ENCODE results near the gene ARHGAP26. TPM values are rescaled to one million over a fixed set of nuclear protein-coding genes. Genes with fewer than 3 reads are reported as not detected.

ARHGAP26 gene
- total RNA-seq, 1 experiment from 2014 or later: 34.5 TPM

DNA sequence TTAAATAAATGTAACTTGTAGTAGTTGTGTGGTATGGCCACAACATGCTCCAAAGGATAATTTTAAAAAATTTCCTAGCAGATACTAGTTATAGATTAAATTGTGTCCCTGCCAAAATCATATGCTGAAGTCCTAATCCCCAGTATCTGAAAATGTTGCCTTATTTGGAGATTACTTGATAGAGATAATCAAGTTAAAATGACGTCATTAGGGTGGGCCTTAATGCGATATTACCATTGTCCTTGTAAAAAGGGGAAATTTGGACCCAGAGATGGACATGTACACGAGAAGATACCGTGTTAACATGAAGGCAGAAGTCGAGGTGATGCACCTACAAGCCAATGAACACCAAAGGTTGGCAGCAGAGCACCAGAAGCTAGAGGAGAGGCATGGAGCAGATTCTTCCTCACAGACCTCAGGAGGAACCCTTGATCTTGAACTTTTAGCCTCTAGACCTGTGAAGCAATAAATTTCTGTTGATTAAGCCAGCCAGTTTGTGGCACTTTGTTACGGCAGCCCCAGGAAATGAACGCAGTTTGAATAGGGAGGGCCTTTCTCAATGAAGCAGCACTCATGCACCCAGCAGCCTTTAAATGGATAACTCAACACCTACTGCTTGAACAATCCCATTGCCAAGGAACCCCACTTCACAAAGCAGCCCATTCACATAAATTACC is 148.9 kb downstream of the ARHGAP26 start:
- Histone ChIP-seq H3K4me3 (replicated peaks in 1 of 2; ENCODE audit: low read depth in 1 of 2, low read length in 2 of 2) (no peak overlapping the region), H3K4me2 (ENCODE audit: low read length) (no peak overlapping the region), H3K79me2 (ENCODE audit: insufficient read depth, low read length) (no peaks in the 10 kb centered on the region), H3K4me1 (ENCODE audit: control insufficient read depth in 1 of 2, insufficient read depth in 2 of 2, low read length in 2 of 2) (peaks cover 2 to 3% of the 10 kb centered on the region in 2 experiments; a peak in 2 of 4 replicates), H3K27ac (ENCODE audit: low read depth, low read length) (no peak overlapping the region), H4K20me1 (ENCODE audit: insufficient read depth) (no peaks in the 10 kb centered on the region), H3K36me3 (ENCODE audit: control insufficient read depth in 1 of 2, insufficient read depth in 2 of 2, low read length in 2 of 2) (0 out of 4 replicates have a peak, but pooled peaks cover 0 to 2% of the 10 kb centered on the region in 2 experiments), H3K9me3 (ENCODE audit: control insufficient read depth in 1 of 2, insufficient read depth in 1 of 2, low read depth in 1 of 2, low read length in 2 of 2) (no peaks in the 10 kb centered on the region), H3K27me3 (ENCODE audit: insufficient read depth, low read length) (no peaks in the 10 kb centered on the region), H3K9ac (ENCODE audit: low read length) (no peak overlapping the region), H2AFZ (ENCODE audit: low read depth, low read length, poor library complexity, severe bottlenecking) (no peak overlapping the region), H3K9me2 (ENCODE audit: insufficient read depth) (no peaks in the 10 kb centered on the region)
- POLR2A ChIA-PET: no interaction called here
- DNase-seq (ENCODE audit: low read depth, low spot score): no peak
- TF ChIP-seq EZH2phosphoT487 (IDR thresholded peaks at IDR 0.05; ENCODE audit: borderline replicate concordance) (no peak), ZNF274 (IDR thresholded peaks at IDR 0.05; ENCODE audit: low read depth, low read length) (no peak), FOSL1 (IDR thresholded peaks at IDR 0.05; ENCODE audit: low read depth) (no peak), JUND (IDR thresholded peaks at IDR 0.05) (no peak), EGR1 (IDR thresholded peaks at IDR 0.05; ENCODE audit: low read depth) (no peak), POLR2A (IDR thresholded peaks at IDR 0.05; ENCODE audit: borderline replicate concordance, extremely low read depth, insufficient read depth, insufficient read length) (no peak), POLR2AphosphoS5 (IDR thresholded peaks at IDR 0.05; ENCODE audit: low read depth, low read length) (no peak), EZH2 (IDR thresholded peaks at IDR 0.05) (no peak), ELF1 (IDR thresholded peaks at IDR 0.05; ENCODE audit: borderline replicate concordance, low read depth) (no peak), CEBPB (IDR thresholded peaks at IDR 0.05; ENCODE audit: low read depth) (no peak), YY1 (IDR thresholded peaks at IDR 0.05; ENCODE audit: extremely low read depth, insufficient replicate concordance, low read depth, low read length) (no peak), CBX3 (IDR thresholded peaks at IDR 0.05; ENCODE audit: low read depth) (no peak), RAD21 (IDR thresholded peaks at IDR 0.05; ENCODE audit: low read depth) (no peak)
- TF ChIP-seq, protein P1, sequence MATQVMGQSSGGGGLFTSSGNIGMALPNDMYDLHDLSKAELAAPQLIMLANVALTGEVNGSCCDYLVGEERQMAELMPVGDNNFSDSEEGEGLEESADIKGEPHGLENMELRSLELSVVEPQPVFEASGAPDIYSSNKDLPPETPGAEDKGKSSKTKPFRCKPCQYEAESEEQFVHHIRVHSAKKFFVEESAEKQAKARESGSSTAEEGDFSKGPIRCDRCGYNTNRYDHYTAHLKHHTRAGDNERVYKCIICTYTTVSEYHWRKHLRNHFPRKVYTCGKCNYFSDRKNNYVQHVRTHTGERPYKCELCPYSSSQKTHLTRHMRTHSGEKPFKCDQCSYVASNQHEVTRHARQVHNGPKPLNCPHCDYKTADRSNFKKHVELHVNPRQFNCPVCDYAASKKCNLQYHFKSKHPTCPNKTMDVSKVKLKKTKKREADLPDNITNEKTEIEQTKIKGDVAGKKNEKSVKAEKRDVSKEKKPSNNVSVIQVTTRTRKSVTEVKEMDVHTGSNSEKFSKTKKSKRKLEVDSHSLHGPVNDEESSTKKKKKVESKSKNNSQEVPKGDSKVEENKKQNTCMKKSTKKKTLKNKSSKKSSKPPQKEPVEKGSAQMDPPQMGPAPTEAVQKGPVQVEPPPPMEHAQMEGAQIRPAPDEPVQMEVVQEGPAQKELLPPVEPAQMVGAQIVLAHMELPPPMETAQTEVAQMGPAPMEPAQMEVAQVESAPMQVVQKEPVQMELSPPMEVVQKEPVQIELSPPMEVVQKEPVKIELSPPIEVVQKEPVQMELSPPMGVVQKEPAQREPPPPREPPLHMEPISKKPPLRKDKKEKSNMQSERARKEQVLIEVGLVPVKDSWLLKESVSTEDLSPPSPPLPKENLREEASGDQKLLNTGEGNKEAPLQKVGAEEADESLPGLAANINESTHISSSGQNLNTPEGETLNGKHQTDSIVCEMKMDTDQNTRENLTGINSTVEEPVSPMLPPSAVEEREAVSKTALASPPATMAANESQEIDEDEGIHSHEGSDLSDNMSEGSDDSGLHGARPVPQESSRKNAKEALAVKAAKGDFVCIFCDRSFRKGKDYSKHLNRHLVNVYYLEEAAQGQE (IDR thresholded peaks at IDR 0.05; ENCODE audit: low read depth): no peak
- TF ChIP-seq, protein P2, sequence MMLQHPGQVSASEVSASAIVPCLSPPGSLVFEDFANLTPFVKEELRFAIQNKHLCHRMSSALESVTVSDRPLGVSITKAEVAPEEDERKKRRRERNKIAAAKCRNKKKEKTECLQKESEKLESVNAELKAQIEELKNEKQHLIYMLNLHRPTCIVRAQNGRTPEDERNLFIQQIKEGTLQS (IDR thresholded peaks at IDR 0.05): no peak
- RAD21 ChIA-PET (ENCODE audit: low non-redundant PET in 1 of 2, low total read pairs in 2 of 2, uncharacterized antibody in 2 of 2, unreplicated experiment in 2 of 2): no interaction called here
- CTCF ChIA-PET: no interaction called here
- ATAC-seq: no peak
- intact Hi-C loops (cut with micrococcal nuclease): no loop called here
- no TSS peak for BruUV-seq (replicated peaks)
